Left renal pelvis (tissue), 4 donors: ENCODE results near the gene GABRG3. TPM values are rescaled to one million over a fixed set of nuclear protein-coding genes. Genes with fewer than 3 reads are reported as not detected.

Source experiments
- DNase-seq, 4 donors: peaks; one replicate each; pipeline ENCODE4 v3.0.0-alpha.2; 2013; ENCODE audit warnings: low read depth in 4 of 4, low spot score in 3 of 4
- polyA plus RNA-seq, 4 donors: library from polyadenylated mRNA; unstranded; fragments of 120-200 nt; gene quantifications; one replicate each; pipeline ENCODE4 v1.2.1, GENCODE V29; 2013; ENCODE audit not compliant: insufficient read length in 4 of 4

GABRG3 gene
- polyA plus RNA-seq, 4 donors, result 0.71 to 2.0 (median 1.9) TPM

- DNase-seq, result no peak
These were observed 411.5 kb downstream of the GABRG3 start for GRCh38 chr15:27382361-27383025.

DNA sequence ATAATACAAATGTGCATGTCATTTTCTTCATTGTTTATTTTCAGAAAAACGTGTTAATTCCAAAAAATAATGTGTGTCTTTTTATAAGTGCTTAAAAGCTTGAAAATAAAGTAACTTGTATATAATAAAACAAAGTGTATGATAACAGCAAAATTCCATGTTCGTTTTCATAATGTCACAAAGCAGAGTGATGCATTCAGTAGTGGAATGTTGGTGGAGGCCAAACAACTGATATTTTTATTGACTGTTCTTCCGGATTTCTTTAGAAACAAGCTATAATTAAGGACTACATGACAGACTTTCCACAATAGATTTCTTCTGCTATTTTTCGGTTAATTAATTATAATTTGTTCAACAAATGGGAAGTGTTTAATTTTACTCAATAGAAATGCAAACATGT is 412.7 kb downstream of the GABRG3 start:
- no peak for DNase-seq

GRCh38 chr15:27392163-27392562 is 421.2 kb downstream of the GABRG3 start:
- DNase-seq, result no peak

- DNase-seq, result no peak
These were observed 425.5 kb downstream of the GABRG3 start for GRCh38 chr15:27396521-27396920.

DNA sequence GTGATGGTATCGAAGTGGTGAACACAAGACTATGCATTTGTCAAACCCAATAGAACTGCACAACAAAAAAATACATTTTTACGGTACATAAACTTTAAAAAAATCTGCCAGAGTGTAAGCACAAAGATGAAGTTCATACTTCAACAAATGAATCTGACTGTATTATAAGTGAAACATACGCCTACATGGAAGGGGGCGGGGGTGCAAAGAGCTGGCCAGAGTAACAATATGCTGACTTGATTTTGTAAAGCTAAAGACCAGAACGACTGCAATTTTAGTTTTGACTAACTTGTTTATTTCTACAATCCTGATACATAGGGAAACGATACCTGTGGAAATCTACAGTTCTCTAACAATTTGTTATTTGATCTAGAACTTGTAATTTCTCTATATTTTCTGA is 426.0 kb downstream of the GABRG3 start:
- DNase-seq, result no peak

- DNase-seq, result no peak
These were observed 427.7 kb downstream of the GABRG3 start for GRCh38 chr15:27398631-27399161.

DNA sequence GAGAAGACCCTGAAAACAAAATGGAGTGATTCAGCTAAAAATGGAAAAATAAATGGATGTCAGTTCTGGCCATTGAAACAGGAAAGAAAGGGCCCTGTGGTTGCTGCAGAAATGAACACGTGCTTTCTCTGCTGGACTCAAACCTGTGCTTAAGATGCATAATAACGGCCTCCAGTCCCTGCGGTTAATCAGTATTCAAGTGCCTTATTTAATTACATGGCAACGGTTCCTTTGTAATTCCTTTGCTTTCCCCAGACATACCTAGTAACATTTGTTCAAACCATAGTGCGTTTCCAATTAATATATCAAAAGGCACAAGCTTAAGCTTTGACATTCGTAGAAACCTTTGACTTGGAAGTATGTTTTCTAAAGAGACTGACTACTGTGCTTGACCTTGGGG is 428.3 kb downstream of the GABRG3 start:
- no peak for DNase-seq

DNA sequence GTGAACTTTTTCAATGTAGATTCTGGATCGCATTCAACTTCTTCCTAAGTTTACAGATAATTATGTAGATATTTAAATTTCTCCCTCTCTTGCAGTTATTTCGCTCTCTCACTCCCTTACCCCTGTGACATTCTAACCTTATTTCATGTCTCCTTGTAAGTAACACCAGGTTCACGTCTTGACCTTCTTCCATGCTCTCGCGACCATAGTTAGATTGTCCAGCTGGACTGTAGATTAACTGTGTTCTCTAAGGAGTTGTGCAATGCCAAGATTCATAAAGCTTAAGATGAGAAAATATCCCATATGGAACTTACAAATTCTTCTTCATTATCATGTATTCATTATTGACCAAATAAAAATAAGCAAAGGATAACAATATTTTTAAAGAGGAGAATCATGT is 430.5 kb downstream of the GABRG3 start:
- no peak for DNase-seq

DNA sequence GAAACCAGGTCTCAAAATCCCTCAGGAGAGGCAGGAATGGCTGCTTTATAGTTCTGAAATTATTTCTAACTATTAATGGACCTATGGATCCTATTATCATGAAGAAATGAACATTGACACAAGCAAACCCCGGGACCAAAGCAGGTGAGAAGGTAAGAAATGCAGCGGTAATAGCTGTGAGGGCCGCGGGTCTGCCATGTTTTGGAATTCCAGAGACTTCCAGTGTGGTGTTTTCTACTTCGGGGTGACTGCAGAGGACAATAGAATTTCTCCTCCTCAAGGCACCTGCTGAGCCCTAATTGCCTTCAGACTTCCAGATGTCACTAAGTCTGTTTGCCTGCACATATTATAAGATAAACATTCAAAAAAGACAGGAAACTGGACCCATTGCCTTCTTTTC is 437.4 kb downstream of the GABRG3 start:
- DNase-seq, result no peak

DNA sequence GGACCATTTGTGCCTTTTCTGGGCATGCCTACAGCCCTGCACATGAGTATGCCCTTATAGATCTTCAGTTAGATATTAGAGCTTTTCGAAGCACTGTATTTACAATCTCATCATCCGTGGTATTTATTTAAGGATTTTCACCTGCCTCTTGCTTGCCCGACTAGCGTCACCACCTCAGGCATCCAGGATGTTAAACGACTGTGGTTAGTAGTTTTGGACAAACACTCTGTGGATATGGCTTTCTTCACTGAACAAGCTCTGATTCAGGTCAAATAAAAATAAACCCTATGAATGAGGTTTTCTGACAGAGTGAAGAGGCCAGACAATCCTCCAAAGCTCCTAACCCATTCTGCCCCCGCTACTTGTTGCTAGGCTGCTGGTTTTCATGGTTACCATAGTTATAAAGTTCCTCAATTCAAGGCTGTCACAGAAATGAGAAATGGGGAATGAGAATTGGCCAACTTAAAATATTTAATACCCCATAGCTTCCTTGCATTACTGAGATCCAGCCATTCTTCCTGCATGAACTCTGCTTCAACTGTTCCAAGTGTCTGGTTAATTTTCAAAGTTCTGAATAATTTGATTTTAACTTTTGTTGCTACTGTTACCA is 440.1 kb downstream of the GABRG3 start:
- DNase-seq, result no peak

- no peak for DNase-seq
These were observed 441.4 kb downstream of the GABRG3 start for GRCh38 chr15:27412415-27412814.

- no peak for DNase-seq
These were observed 443.3 kb downstream of the GABRG3 start for GRCh38 chr15:27414168-27414870.

DNA sequence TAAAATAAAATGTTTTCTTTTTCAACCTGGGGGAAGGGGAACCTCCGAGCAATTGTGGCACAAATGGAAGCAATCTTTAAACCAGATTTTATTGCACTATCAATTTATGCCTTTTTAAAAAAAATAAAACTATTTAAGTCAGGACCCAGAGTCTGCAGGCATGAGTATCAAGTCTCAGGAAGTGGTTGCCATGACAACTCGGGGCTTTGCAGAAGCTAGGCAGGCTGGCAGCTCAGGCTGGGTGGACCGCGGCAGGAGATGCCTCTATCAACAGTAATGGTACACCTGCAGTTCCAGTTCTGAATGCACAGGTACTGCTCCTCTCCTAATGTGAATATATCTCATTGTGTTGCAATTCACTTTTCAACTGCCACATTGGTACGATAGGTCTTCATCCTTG is 447.7 kb downstream of the GABRG3 start:
- DNase-seq, result peak in 1 of 4 donors; percentile 51

GRCh38 chr15:27422997-27423396 is 452.0 kb downstream of the GABRG3 start:
- no peak for DNase-seq

- DNase-seq, result no peak
These were observed 455.8 kb downstream of the GABRG3 start for GRCh38 chr15:27426805-27427204.

DNA sequence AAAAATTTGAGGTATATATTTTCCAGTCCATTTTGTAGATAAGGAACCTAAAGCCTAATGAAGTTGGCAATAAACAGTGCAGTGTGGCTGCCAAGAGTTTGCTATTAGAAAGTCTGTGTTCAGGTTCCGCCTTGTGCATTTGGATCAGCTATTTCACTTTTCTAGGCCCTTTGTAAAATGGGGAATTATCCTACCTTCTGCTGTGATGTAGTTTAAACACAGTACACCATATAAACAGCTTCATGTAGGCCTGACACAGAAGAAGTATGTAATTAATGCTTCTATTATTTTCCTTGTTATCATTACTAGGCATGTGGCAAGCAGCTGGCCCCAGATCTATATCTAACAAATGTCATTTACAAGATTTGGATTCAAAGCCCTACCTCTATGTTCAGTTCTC is 456.3 kb downstream of the GABRG3 start:
- no peak for DNase-seq

GRCh38 chr15:27428151-27428550 is 457.2 kb downstream of the GABRG3 start:
- no peak for DNase-seq

DNA sequence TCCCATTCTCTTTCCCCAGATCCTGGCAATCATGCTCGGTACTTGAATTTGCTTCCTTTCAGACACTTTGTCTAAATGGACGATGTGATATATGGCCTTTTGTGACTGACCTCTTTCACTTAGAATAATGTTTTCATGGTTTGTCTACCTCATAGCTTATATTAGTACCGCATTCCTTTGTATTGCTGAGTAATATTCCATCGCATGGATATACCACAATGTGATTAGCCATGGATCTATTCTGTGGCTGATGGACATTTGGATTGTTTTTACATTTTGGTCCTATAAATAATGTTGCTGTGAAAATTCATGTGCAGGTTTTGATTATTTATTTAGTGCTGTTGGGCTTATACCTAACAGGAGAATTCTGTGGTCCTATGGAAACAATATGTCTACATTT is 458.6 kb downstream of the GABRG3 start:
- no peak for DNase-seq

- no peak for DNase-seq
These were observed 462.6 kb downstream of the GABRG3 start for GRCh38 chr15:27433604-27434003.

DNA sequence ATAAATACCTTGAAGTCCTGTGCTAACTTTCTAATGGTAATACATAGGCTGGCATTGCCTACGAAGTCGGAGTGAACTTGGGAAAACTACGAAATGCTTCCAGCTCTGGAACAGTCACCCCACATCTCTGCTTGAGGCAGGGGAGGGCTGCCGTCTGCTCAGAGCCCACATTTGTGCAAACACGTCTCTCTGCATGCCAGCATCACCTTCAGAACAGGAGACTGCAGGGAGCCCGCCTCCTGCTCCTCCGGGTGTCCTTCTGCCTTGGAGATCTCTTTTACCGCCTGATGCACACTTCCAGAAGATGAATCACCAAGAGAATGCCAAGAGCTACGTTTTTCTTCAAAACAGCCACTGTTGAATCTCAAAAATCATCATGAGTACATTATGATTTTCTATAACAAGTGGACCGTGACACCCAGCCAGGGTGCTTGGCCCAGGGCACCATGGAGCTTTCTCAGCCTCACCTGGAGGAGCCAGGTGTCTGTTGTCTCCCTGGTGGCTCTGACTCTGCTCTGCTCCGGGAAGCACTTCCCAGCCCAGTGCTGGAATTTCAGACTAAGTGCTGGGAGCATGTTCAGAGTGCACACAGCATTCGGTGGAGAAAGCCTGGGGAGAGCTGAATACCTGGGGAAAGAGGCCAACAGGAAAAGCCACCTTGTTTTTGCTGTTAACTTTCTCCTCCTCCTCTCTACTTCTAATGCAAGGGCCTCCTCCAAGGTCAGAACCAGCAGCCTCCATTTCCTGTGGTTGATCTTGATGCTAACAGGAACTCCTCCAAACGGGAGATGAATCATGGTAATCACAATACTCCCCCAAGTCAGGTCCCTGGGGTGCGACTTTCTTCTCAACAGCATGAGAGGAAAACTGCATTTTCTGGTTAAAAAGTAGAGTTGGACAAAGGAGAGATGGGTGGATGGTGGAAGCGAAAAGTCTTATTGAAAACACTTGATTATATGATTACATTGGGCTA is 467.7 kb downstream of the GABRG3 start:
- DNase-seq, result no peak

DNA sequence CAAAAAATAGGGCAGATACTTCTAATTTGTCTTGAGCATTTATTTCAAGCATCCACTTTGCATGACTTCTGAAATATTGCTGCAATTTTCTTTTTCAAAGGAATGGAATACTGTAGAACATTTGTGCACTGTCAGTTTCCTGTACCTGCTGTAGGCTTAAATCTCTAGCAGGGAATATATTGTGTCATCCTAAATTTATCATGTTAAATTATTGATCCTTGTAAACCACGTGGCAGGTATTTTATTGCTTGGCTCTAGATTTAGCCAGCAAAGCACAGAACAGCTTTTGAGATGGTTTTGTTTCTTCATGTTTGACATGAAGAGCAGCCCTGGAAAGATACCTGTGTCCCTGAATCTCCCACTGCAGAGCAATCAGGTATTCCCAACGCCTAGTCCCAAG is 470.1 kb downstream of the GABRG3 start:
- DNase-seq, result no peak
